Sigmoid colon (tissue), 7 donors: ENCODE data around the gene PKLR. TPM values are rescaled to one million over a fixed set of nuclear protein-coding genes. Genes with fewer than 3 reads are reported as not detected.

Experiments used
- DNase-seq: peaks from one replicate; pipeline ENCODE4 v3.0.0-alpha.2; 2019
- H3K27ac ChIP-seq, 4 donors: fragments of 200-600 bp; sonication (generic); one replicate each; pipeline ENCODE4 v1.5.1; 2016 to 2019; ENCODE audit warnings: mild to moderate bottlenecking in 1 of 4
- H3K27me3 ChIP-seq, 3 donors: fragments of 200-600 bp; sonication (generic); one replicate each; pipeline ENCODE4 v1.5.1; 2019; ENCODE audit warnings: mild to moderate bottlenecking in 1 of 3
- H3K36me3 ChIP-seq, 4 donors: fragments of 200-600 bp; sonication (generic); one replicate each; pipeline ENCODE4 v1.5.1; 2016 to 2019
- H3K4me1 ChIP-seq, 4 donors: fragments of 200-600 bp; sonication (generic); one replicate each; pipeline ENCODE4 v1.5.1; 2017 to 2019
- H3K4me3 ChIP-seq, 4 donors: fragments of 200-600 bp; sonication (generic); one replicate each; pipeline ENCODE4 v1.5.1; 2017 to 2019; ENCODE audit warnings: mild to moderate bottlenecking in 2 of 4, moderate library complexity in 1 of 4
- H3K9me3 ChIP-seq, 4 donors: fragments of 200-600 bp in 3 of 4; sonication (generic) in 3 of 4; one replicate each; pipeline versions ENCODE4 v1.5.1 to v1.6.1; 2013 to 2019
- CTCF ChIP-seq, 4 experiments: fragments of 450-650 bp in 3 of 4; fragments of 200-600 bp in 1 of 4; IDR thresholded peaks; one replicate each; pipeline ENCODE4 v1.5.1; 2016 to 2019; ENCODE audit warnings: antibody characterized with exemption in 4 of 4, mild to moderate bottlenecking in 3 of 4, moderate library complexity in 2 of 4
- EP300 ChIP-seq, 4 donors: sonication (generic); formaldehyde crosslinking; IDR thresholded peaks; one replicate each; pipeline ENCODE4 v1.6.1; 2017; ENCODE audit warnings: antibody characterized with exemption in 4 of 4
- POLR2A ChIP-seq, 2 donors: fragments of 450-650 bp; IDR thresholded peaks; one replicate each; pipeline ENCODE4 v1.6.1; 2016; ENCODE audit warnings: antibody characterized with exemption in 2 of 2, mild to moderate bottlenecking in 2 of 2, moderate library complexity in 2 of 2
- POLR2AphosphoS5 ChIP-seq, 4 donors: sonication (generic); formaldehyde crosslinking; IDR thresholded peaks; one replicate each; pipeline ENCODE4 v1.6.1; 2017; ENCODE audit warnings: antibody characterized with exemption in 4 of 4
- WGBS, 2 donors: extraction: QIAGEN DNeasy Blood & Tissue Kit; methylation state at CpG; one replicate each; pipeline ENCODE4 v1.1.7; 2013; 5-methylcytosine and 5-hydroxymethylcytosine counted together
- intact Hi-C: fragments of 100-400 bp; cut with DNase I; formaldehyde crosslinking; loops from one replicate; pipeline ENCODE4 v1.15.1; 2023
- polyA plus RNA-seq, 3 donors: library from polyadenylated mRNA; stranded (reverse); fragments of 200-250 nt; gene quantifications; one replicate each; pipeline ENCODE4 v1.2.3, GENCODE V29; 2013
- total RNA-seq, 4 donors: library from RNA; depleted of rRNA; stranded (reverse); fragments of >200 nt; gene quantifications; one replicate each; pipeline ENCODE4 v1.1.0, GENCODE V29; 2016
- donor health status: healthy with polysubstance abuse.
- donor health status: Bipolar disorder and iron deficiency.
- donor health status: healthy.

PKLR gene
- total and polyA plus RNA-seq, 7 donors = under 0.01 to 0.69 (median 0.38) TPM; not detected in 4

- H3K36me3 ChIP-seq = peaks cover 25 to 74% (median 33%) of the 10 kb centered on the region in 4 donors
- peaks cover 0 to 26% (median 20%) of the 10 kb centered on the region in 4 donors for H3K4me1 ChIP-seq
- H3K4me3 ChIP-seq = peak overlapping the region; percentile 60 to 83 (median 78)
- H3K27me3 ChIP-seq = no peaks in the 10 kb centered on the region
- H3K27ac ChIP-seq = peak overlapping the region; percentile 86 to 91 (median 87)
- DNase-seq = no peak
- WGBS, 2 donors = 0 to 1% methylated on average over 9 of the region's 9 CpGs
- TF ChIP-seq CTCF (IDR thresholded peaks at IDR 0.05) = no peak
- no peak for TF ChIP-seq POLR2AphosphoS5 (IDR thresholded peaks at IDR 0.05)
- no peak for TF ChIP-seq EP300 (IDR thresholded peaks at IDR 0.05)
- TF ChIP-seq POLR2A (IDR thresholded peaks at IDR 0.05) = no peak
- no peaks in the 10 kb centered on the region for H3K9me3 ChIP-seq
- intact Hi-C loops = no loop called here
Measured at GRCh38 chr1:155261493-155261851, 39.8 kb downstream of the PKLR start.

DNA sequence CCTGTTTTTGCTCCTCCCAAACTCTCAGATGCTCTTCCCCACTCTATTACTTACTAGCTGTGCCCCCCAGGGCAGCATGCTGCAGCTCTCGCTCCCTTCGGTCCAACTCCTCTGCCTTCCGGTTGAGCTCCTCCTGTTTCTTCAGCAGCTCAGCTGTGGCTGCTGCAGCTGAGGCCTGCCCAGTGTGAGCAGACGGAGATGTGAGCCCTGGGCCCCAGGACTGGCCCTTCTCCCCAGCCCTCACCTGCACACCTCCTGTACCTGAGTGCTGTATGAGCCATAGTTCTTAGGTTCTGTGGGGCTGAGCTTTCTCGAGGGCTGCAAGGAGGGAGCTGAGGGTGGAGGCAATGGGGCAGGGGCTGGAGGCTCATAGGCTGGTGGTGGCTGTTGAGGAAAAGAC is 41.0 kb downstream of the PKLR start:
- peaks cover 0 to 34% (median 29%) of the 10 kb centered on the region in 4 donors for H3K4me1 ChIP-seq
- peaks cover 15 to 65% (median 22%) of the 10 kb centered on the region in 4 donors for H3K36me3 ChIP-seq
- 94 to 97% methylated on average over 5 of the region's 5 CpGs for WGBS, 2 donors
- intact Hi-C loops = no loop called here
- H3K27me3 ChIP-seq = no peaks in the 10 kb centered on the region
- TF ChIP-seq CTCF (IDR thresholded peaks at IDR 0.05) (no peak), EP300 (IDR thresholded peaks at IDR 0.05) (no peak), POLR2AphosphoS5 (IDR thresholded peaks at IDR 0.05) (no peak), POLR2A (IDR thresholded peaks at IDR 0.05) (no peak)
- DNase-seq = no peak
- no peak overlapping the region for H3K27ac ChIP-seq
- H3K9me3 ChIP-seq = no peaks in the 10 kb centered on the region
- H3K4me3 ChIP-seq = no peak overlapping the region

DNA sequence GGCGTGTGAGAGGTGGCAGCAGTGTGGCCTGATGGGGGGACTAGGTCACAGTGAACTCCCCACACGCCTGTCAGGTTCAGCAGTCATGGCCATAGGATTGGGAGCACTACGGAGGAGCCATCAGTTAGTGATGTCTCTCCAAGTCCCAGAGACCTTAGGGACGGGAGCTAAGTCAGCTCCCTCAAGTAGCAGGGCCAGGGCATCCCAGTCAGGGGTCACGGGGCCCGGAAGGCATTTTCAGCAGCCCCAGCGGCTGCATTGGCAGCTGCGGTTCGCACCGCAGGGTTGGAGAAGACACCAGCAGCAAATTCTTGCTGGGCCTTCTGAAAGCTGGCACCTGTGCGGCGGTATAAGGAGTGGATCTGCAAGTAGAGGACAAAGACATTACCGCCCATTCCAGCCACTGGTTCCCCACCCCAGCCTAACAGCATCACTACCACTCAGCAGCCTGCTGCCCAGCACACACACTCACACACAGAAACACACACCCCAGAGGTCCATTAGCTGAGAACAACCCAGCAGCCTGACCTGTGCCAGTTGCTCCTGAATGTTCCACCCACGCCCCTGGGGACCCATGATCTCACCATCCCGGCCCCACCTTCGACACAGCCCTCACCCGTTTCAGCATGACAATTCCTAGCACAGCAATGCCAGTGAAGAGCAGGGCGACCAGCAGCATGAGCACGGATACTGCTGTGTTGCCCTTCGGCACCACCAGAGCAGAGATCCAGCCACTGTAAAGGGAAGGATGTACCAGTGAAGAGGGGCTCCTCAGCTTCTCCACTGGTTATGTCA is 45.0 kb downstream of the PKLR start:
- peaks cover 0 to 39% (median 36%) of the 10 kb centered on the region in 4 donors for H3K4me1 ChIP-seq
- peak overlapping the region; percentile 92 to 97 (median 96) for H3K27ac ChIP-seq
- H3K9me3 ChIP-seq = no peaks in the 10 kb centered on the region
- DNase-seq = no peak
- intact Hi-C loops = no loop called here
- WGBS, 2 donors = 79 to 85% methylated on average over 20 of the region's 20 CpGs
- peaks cover 0 to 41% (median 12%) of the 10 kb centered on the region in 4 donors for H3K36me3 ChIP-seq
- TF ChIP-seq POLR2AphosphoS5 (IDR thresholded peaks at IDR 0.05) = no peak
- no peaks in the 10 kb centered on the region for H3K27me3 ChIP-seq
- peak overlapping the region; percentile 83 to 90 (median 90) for H3K4me3 ChIP-seq

- intact Hi-C loops = loop anchor here (2.0 kb wide), 2 partner anchors 53 to 69 kb away; partner anchors contain the start of gene FDPS
- 1 to 4% methylated on average over 54 of the region's 54 CpGs for WGBS, 2 donors
- peaks cover 0 to 39% (median 34%) of the 10 kb centered on the region in 4 donors for H3K4me1 ChIP-seq
- no peaks in the 10 kb centered on the region for H3K9me3 ChIP-seq
- peak within 1 kb of the TSS; percentile 92 to 97 (median 96) for H3K27ac ChIP-seq
- DNase-seq = peak; percentile 95
- H3K36me3 ChIP-seq = peaks cover 0 to 41% (median 11%) of the 10 kb centered on the region in 4 donors
- TF ChIP-seq POLR2A (IDR thresholded peaks at IDR 0.05) (peak; percentile 42 to 73), CTCF (IDR thresholded peaks at IDR 0.05) (no peak), POLR2AphosphoS5 (IDR thresholded peaks at IDR 0.05) (peak; percentile 87 to 93 (median 90)), EP300 (IDR thresholded peaks at IDR 0.05) (peak in 1 of 4 donors; percentile 54)
- H3K27me3 ChIP-seq = no peaks in the 10 kb centered on the region
- peak within 1 kb of the TSS; percentile 83 to 90 (median 90) for H3K4me3 ChIP-seq
Measured at GRCh38 chr1:155255243-155256007, 45.8 kb downstream of the PKLR start, which contains the start of gene ENTREP3. Gene ENTREP3 (minus strand): TSS chr1:155255483. CDS start chr1:155254877, 606 bp downstream.
